Measurements from ENCODE around the gene ARHGAP20.

ARHGAP20 gene

GRCh38 chr11:110738641-110739040 is 26.4 kb upstream of the ARHGAP20 start:
- H3K4me1 ChIP-seq (ENCODE audit: control insufficient read depth in 5 of 5, insufficient read depth in 5 of 5, low read length in 5 of 5) = no peaks in the 10 kb centered on the region

GRCh38 chr11:110737593-110737992 is 25.4 kb upstream of the ARHGAP20 start:
- Histone ChIP-seq H3K9ac (ENCODE audit: low read length in 5 of 5) (no peak overlapping the region), H3K27me3 (ENCODE audit: control insufficient read depth in 5 of 5, insufficient read depth in 4 of 5, low read length in 5 of 5) (no peaks in the 10 kb centered on the region), H3K36me3 (ENCODE audit: control insufficient read depth in 5 of 5, insufficient read depth in 5 of 5, low read length in 5 of 5) (no peaks in the 10 kb centered on the region), H3K4me3 (ENCODE audit: low read depth in 1 of 5, low read length in 5 of 5) (no peak overlapping the region), H3K9me3 (ENCODE audit: control insufficient read depth in 5 of 5, low read length in 5 of 5) (no peaks in the 10 kb centered on the region), H3K4me1 (ENCODE audit: control insufficient read depth in 5 of 5, insufficient read depth in 5 of 5, low read length in 5 of 5) (no peaks in the 10 kb centered on the region), H3K27ac (ENCODE audit: low read depth, low read length) (no peak overlapping the region)

More at GRCh38 chr11:110738641-110739040, 26.4 kb upstream of the ARHGAP20 start:
- no peaks in the 10 kb centered on the region for H3K27me3 ChIP-seq (ENCODE audit: control insufficient read depth in 5 of 5, insufficient read depth in 4 of 5, low read length in 5 of 5)
- H3K9me3 ChIP-seq (ENCODE audit: control insufficient read depth in 5 of 5, low read length in 5 of 5) = no peaks in the 10 kb centered on the region
- no peaks in the 10 kb centered on the region for H3K36me3 ChIP-seq (ENCODE audit: control insufficient read depth in 5 of 5, insufficient read depth in 5 of 5, low read length in 5 of 5)
- H3K9ac ChIP-seq (ENCODE audit: low read length in 5 of 5) = no peak overlapping the region
- H3K4me3 ChIP-seq (ENCODE audit: low read depth in 1 of 5, low read length in 5 of 5) = no peak overlapping the region
- no peak overlapping the region for H3K27ac ChIP-seq (ENCODE audit: low read depth, low read length)

- Histone ChIP-seq H3K36me3 (ENCODE audit: control insufficient read depth in 5 of 5, insufficient read depth in 5 of 5, low read length in 5 of 5) (no peaks in the 10 kb centered on the region), H3K27me3 (ENCODE audit: control insufficient read depth in 5 of 5, insufficient read depth in 4 of 5, low read length in 5 of 5) (no peaks in the 10 kb centered on the region), H3K4me1 (ENCODE audit: control insufficient read depth in 5 of 5, insufficient read depth in 5 of 5, low read length in 5 of 5) (no peaks in the 10 kb centered on the region), H3K4me3 (ENCODE audit: low read depth in 1 of 5, low read length in 5 of 5) (no peak overlapping the region), H3K9ac (ENCODE audit: low read length in 5 of 5) (no peak overlapping the region), H3K9me3 (ENCODE audit: control insufficient read depth in 5 of 5, low read length in 5 of 5) (no peaks in the 10 kb centered on the region), H3K27ac (ENCODE audit: low read depth, low read length) (no peak overlapping the region)
Observed at GRCh38 chr11:110736171-110736553, 23.9 kb upstream of the ARHGAP20 start.

- H3K4me3 ChIP-seq (ENCODE audit: low read depth in 1 of 5, low read length in 5 of 5) = no peak overlapping the region
- H3K9me3 ChIP-seq (ENCODE audit: control insufficient read depth in 5 of 5, low read length in 5 of 5) = no peaks in the 10 kb centered on the region
- no peak overlapping the region for H3K27ac ChIP-seq (ENCODE audit: low read depth, low read length)
- H3K36me3 ChIP-seq (ENCODE audit: control insufficient read depth in 5 of 5, insufficient read depth in 5 of 5, low read length in 5 of 5) = no peaks in the 10 kb centered on the region
- no peaks in the 10 kb centered on the region for H3K4me1 ChIP-seq (ENCODE audit: control insufficient read depth in 5 of 5, insufficient read depth in 5 of 5, low read length in 5 of 5)
- no peaks in the 10 kb centered on the region for H3K27me3 ChIP-seq (ENCODE audit: control insufficient read depth in 5 of 5, insufficient read depth in 4 of 5, low read length in 5 of 5)
- H3K9ac ChIP-seq (ENCODE audit: low read length in 5 of 5) = no peak overlapping the region
Observed at GRCh38 chr11:110735455-110736170, 23.4 kb upstream of the ARHGAP20 start.

- Histone ChIP-seq H3K4me3 (ENCODE audit: low read depth in 1 of 5, low read length in 5 of 5) (no peak overlapping the region), H3K27me3 (ENCODE audit: control insufficient read depth in 5 of 5, insufficient read depth in 4 of 5, low read length in 5 of 5) (no peaks in the 10 kb centered on the region), H3K27ac (ENCODE audit: low read depth, low read length) (no peak overlapping the region), H3K4me1 (ENCODE audit: control insufficient read depth in 5 of 5, insufficient read depth in 5 of 5, low read length in 5 of 5) (no peaks in the 10 kb centered on the region), H3K36me3 (ENCODE audit: control insufficient read depth in 5 of 5, insufficient read depth in 5 of 5, low read length in 5 of 5) (no peaks in the 10 kb centered on the region), H3K9me3 (ENCODE audit: control insufficient read depth in 5 of 5, low read length in 5 of 5) (no peaks in the 10 kb centered on the region), H3K9ac (ENCODE audit: low read length in 5 of 5) (no peak overlapping the region)
Observed at GRCh38 chr11:110734790-110735189, 22.6 kb upstream of the ARHGAP20 start.

GRCh38 chr11:110730773-110731172 is 18.5 kb upstream of the ARHGAP20 start:
- Histone ChIP-seq H3K9me3 (ENCODE audit: control insufficient read depth in 5 of 5, low read length in 5 of 5) (no peaks in the 10 kb centered on the region), H3K36me3 (ENCODE audit: control insufficient read depth in 5 of 5, insufficient read depth in 5 of 5, low read length in 5 of 5) (no peaks in the 10 kb centered on the region), H3K4me3 (ENCODE audit: low read depth in 1 of 5, low read length in 5 of 5) (no peak overlapping the region), H3K9ac (ENCODE audit: low read length in 5 of 5) (no peak overlapping the region), H3K27ac (ENCODE audit: low read depth, low read length) (no peak overlapping the region), H3K27me3 (ENCODE audit: control insufficient read depth in 5 of 5, insufficient read depth in 4 of 5, low read length in 5 of 5) (no peaks in the 10 kb centered on the region), H3K4me1 (ENCODE audit: control insufficient read depth in 5 of 5, insufficient read depth in 5 of 5, low read length in 5 of 5) (peaks cover 0 to 7% (median 4%) of the 10 kb centered on the region in 5 donors)

GRCh38 chr11:110728883-110729282 is 16.6 kb upstream of the ARHGAP20 start:
- Histone ChIP-seq H3K9me3 (ENCODE audit: control insufficient read depth in 5 of 5, low read length in 5 of 5) (no peaks in the 10 kb centered on the region), H3K36me3 (ENCODE audit: control insufficient read depth in 5 of 5, insufficient read depth in 5 of 5, low read length in 5 of 5) (no peaks in the 10 kb centered on the region), H3K27me3 (ENCODE audit: control insufficient read depth in 5 of 5, insufficient read depth in 4 of 5, low read length in 5 of 5) (no peaks in the 10 kb centered on the region), H3K4me3 (ENCODE audit: low read depth in 1 of 5, low read length in 5 of 5) (no peak overlapping the region), H3K4me1 (ENCODE audit: control insufficient read depth in 5 of 5, insufficient read depth in 5 of 5, low read length in 5 of 5) (peaks cover 0 to 7% (median 4%) of the 10 kb centered on the region in 5 donors), H3K9ac (ENCODE audit: low read length in 5 of 5) (no peak overlapping the region), H3K27ac (ENCODE audit: low read depth, low read length) (no peak overlapping the region)

- Histone ChIP-seq H3K4me1 (ENCODE audit: control insufficient read depth in 5 of 5, insufficient read depth in 5 of 5, low read length in 5 of 5) (peaks cover 0 to 7% (median 4%) of the 10 kb centered on the region in 5 donors), H3K27ac (ENCODE audit: low read depth, low read length) (no peak overlapping the region), H3K9ac (ENCODE audit: low read length in 5 of 5) (no peak overlapping the region), H3K9me3 (ENCODE audit: control insufficient read depth in 5 of 5, low read length in 5 of 5) (no peaks in the 10 kb centered on the region), H3K36me3 (ENCODE audit: control insufficient read depth in 5 of 5, insufficient read depth in 5 of 5, low read length in 5 of 5) (no peaks in the 10 kb centered on the region), H3K27me3 (ENCODE audit: control insufficient read depth in 5 of 5, insufficient read depth in 4 of 5, low read length in 5 of 5) (no peaks in the 10 kb centered on the region), H3K4me3 (ENCODE audit: low read depth in 1 of 5, low read length in 5 of 5) (no peak overlapping the region)
Observed at GRCh38 chr11:110728476-110728875, 16.2 kb upstream of the ARHGAP20 start.

GRCh38 chr11:110724358-110724757 is 12.1 kb upstream of the ARHGAP20 start:
- peaks cover 0 to 4% (median 0%) of the 10 kb centered on the region in 5 donors for H3K9me3 ChIP-seq (ENCODE audit: control insufficient read depth in 5 of 5, low read length in 5 of 5)
- no peak overlapping the region for H3K27ac ChIP-seq (ENCODE audit: low read depth, low read length)
- H3K9ac ChIP-seq (ENCODE audit: low read length in 5 of 5) = no peak overlapping the region
- H3K4me1 ChIP-seq (ENCODE audit: control insufficient read depth in 5 of 5, insufficient read depth in 5 of 5, low read length in 5 of 5) = peaks cover 0 to 13% (median 4%) of the 10 kb centered on the region in 5 donors
- no peaks in the 10 kb centered on the region for H3K27me3 ChIP-seq (ENCODE audit: control insufficient read depth in 5 of 5, insufficient read depth in 4 of 5, low read length in 5 of 5)
- H3K36me3 ChIP-seq (ENCODE audit: control insufficient read depth in 5 of 5, insufficient read depth in 5 of 5, low read length in 5 of 5) = no peaks in the 10 kb centered on the region
- H3K4me3 ChIP-seq (ENCODE audit: low read depth in 1 of 5, low read length in 5 of 5) = no peak overlapping the region

GRCh38 chr11:110720431-110721275 is 8.4 kb upstream of the ARHGAP20 start:
- Histone ChIP-seq H3K9ac (ENCODE audit: low read length in 5 of 5) (no peak overlapping the region), H3K4me3 (ENCODE audit: low read depth in 1 of 5, low read length in 5 of 5) (no peak overlapping the region), H3K4me1 (ENCODE audit: control insufficient read depth in 5 of 5, insufficient read depth in 5 of 5, low read length in 5 of 5) (peaks cover 0 to 12% (median 0%) of the 10 kb centered on the region in 5 donors), H3K9me3 (ENCODE audit: control insufficient read depth in 5 of 5, low read length in 5 of 5) (peaks cover 0 to 4% (median 0%) of the 10 kb centered on the region in 5 donors), H3K36me3 (ENCODE audit: control insufficient read depth in 5 of 5, insufficient read depth in 5 of 5, low read length in 5 of 5) (no peaks in the 10 kb centered on the region), H3K27me3 (ENCODE audit: control insufficient read depth in 5 of 5, insufficient read depth in 4 of 5, low read length in 5 of 5) (no peaks in the 10 kb centered on the region), H3K27ac (ENCODE audit: low read depth, low read length) (no peak overlapping the region)

Measured in subcutaneous abdominal adipose tissue (tissue), 5 donors.